Spleen (tissue), 11 donors: ENCODE results near the gene TMEM86B. TPM values are rescaled to one million over a fixed set of nuclear protein-coding genes. Genes with fewer than 3 reads are reported as not detected.

Experiments used
- DNase-seq: peaks from one replicate; pipeline ENCODE4 v3.0.0-alpha.2; 2020
- H3K27ac ChIP-seq, 8 donors: fragments of 200-600 bp; sonication (generic) in 7 of 8; 1 replicate in 4 of 8; 2 replicates in 4 of 8; pipeline versions ENCODE4 v1.5.0 to v1.8.0; 2016 to 2021; ENCODE audit warnings: inconsistent platforms in 4 of 8, mild to moderate bottlenecking in 4 of 8, moderate library complexity in 1 of 8
- H3K27me3 ChIP-seq, 7 donors: fragments of 200-600 bp; sonication (generic) in 6 of 7; replicated peaks in 1 of 7; 1 replicate in 4 of 7; 2 replicates in 3 of 7; pipeline versions ENCODE4 v1.5.0 to v1.8.0; 2016 to 2021; ENCODE audit warnings: inconsistent platforms in 3 of 7, mild to moderate bottlenecking in 1 of 7
- H3K36me3 ChIP-seq, 6 donors: fragments of 200-600 bp; sonication (generic) in 5 of 6; 1 replicate in 4 of 6; 2 replicates in 2 of 6; pipeline versions ENCODE4 v1.5.0 to v1.8.0; 2016 to 2021; ENCODE audit warnings: inconsistent platforms in 2 of 6
- H3K4me1 ChIP-seq, 6 donors: fragments of 200-600 bp; sonication (generic) in 5 of 6; 1 replicate in 3 of 6; 2 replicates in 3 of 6; pipeline versions ENCODE4 v1.5.0 to v1.8.0; 2016 to 2021; ENCODE audit warnings: inconsistent platforms in 3 of 6
- H3K4me3 ChIP-seq, 8 donors: fragments of 200-600 bp; sonication (generic) in 7 of 8; 1 replicate in 4 of 8; 2 replicates in 4 of 8; pipeline versions ENCODE4 v1.5.0 to v1.8.0; 2016 to 2021; ENCODE audit warnings: inconsistent platforms in 4 of 8, mild to moderate bottlenecking in 4 of 8, moderate library complexity in 2 of 8
- H3K9me3 ChIP-seq, 8 donors: fragments of 200-600 bp; sonication (generic) in 7 of 8; 1 replicate in 4 of 8; 2 replicates in 4 of 8; pipeline versions ENCODE4 v1.5.0 to v1.8.0; 2016 to 2021; ENCODE audit warnings: inconsistent platforms in 4 of 8
- CTCF ChIP-seq, 11 experiments: fragments of 200-600 bp in 7 of 11; fragments of 450-650 bp in 4 of 11; sonication (generic) in 4 of 11; IDR thresholded peaks in 8 of 11; conservative IDR thresholded peaks in 3 of 11; 1 replicate in 7 of 11; 2 replicates in 4 of 11; pipeline versions ENCODE4 v1.4.0 to v1.8.0; 2016 to 2021; ENCODE audit warnings: antibody characterized with exemption in 11 of 11, inconsistent platforms in 4 of 11, mild to moderate bottlenecking in 1 of 11
- POLR2A ChIP-seq, 3 donors: fragments of 450-650 bp; IDR thresholded peaks; one replicate each; pipeline ENCODE4 v1.5.1; 2017; ENCODE audit warnings: antibody characterized with exemption in 3 of 3, mild to moderate bottlenecking in 1 of 3
- POLR2AphosphoS5 ChIP-seq, 3 donors: sonication (generic); formaldehyde crosslinking; IDR thresholded peaks; one replicate each; pipeline ENCODE4 v1.5.1; 2017; ENCODE audit warnings: antibody characterized with exemption in 3 of 3
- WGBS, 5 donors: extraction: QIAGEN DNeasy Blood & Tissue Kit in 3 of 5; methylation state at CpG; one replicate each; pipeline versions ENCODE4 v1.1.5 to v1.1.7; 2013 to 2018; 5-methylcytosine and 5-hydroxymethylcytosine counted together
- intact Hi-C: fragments of 100-400 bp; cut with DNase I; formaldehyde crosslinking; loops from one replicate; pipeline ENCODE4 v1.15.0; 2023; ENCODE audit warnings: low total_unique reads
- polyA plus RNA-seq, 3 donors: library from polyadenylated mRNA; stranded (reverse); fragments of 200-250 nt; gene quantifications; one replicate each; pipeline ENCODE4 v1.2.1, GENCODE V29; 2013
- total RNA-seq, 7 donors: library from RNA; depleted of rRNA in 3 of 7; stranded (reverse); fragments of >200 nt in 3 of 7; fragmentation: NEBNext Ultra II Directional in 4 of 7; extraction: Animal tissue kit (Norgen Biotek cat#: 25700) in 4 of 7; gene quantifications; one replicate each; pipeline versions ENCODE4 v1.1.0 to v1.2.1, GENCODE V29; 2016 to 2021
- donor health status: healthy with polysubstance abuse.
- donor health status: DM: no; HTN: no; CAD: no; lungs with moderate emphysema.
- donor health status: DM: no; HTN: no; CAD: no.
- donor health status: Bipolar disorder and iron deficiency.
- donor health status: healthy.
- donor health status: DM: no; HTN: no; CAD: no.
- donor health status: DM: yes; HTN: yes; CAD: no.

TMEM86B gene
- total and polyA plus RNA-seq, 10 donors: 7.5 to 31.5 (median 10.5) TPM

- TF ChIP-seq POLR2A (IDR thresholded peaks at IDR 0.05): no peak
- no peak for TF ChIP-seq POLR2AphosphoS5 (IDR thresholded peaks at IDR 0.05)
- TF ChIP-seq CTCF (IDR thresholded peaks at IDR 0.05 in 8 of 11, conservative IDR thresholded peaks at IDR 0.05 in 3 of 11): no peak
- H3K4me1 ChIP-seq: peaks cover 15 to 29% (median 24%) of the 10 kb centered on the region in 6 donors
- DNase-seq: peak; percentile 71
- no peak overlapping the region for H3K4me3 ChIP-seq
- H3K27me3 ChIP-seq: no peaks in the 10 kb centered on the region
- WGBS, 5 donors: 94 to 98% (median 95%) methylated on average over 12 to 13 of the region's 13 CpGs
- H3K9me3 ChIP-seq: peaks cover 0 to under 1% (median 0%) of the 10 kb centered on the region in 8 donors
- H3K27ac ChIP-seq: no peak overlapping the region
- H3K36me3 ChIP-seq: peaks cover 0 to 11% (median 0%) of the 10 kb centered on the region in 6 donors
- intact Hi-C loops: no loop called here
Observed at GRCh38 chr19:55261671-55262126, 33.1 kb upstream of the TMEM86B start.

GRCh38 chr19:55259540-55260210 lies 31.1 kb upstream of the TMEM86B start:
- peaks cover 0 to 11% (median 0%) of the 10 kb centered on the region in 6 donors for H3K36me3 ChIP-seq
- WGBS, 5 donors: 44 to 51% (median 48%) methylated on average over 29 of the region's 29 CpGs
- no peak for TF ChIP-seq POLR2AphosphoS5 (IDR thresholded peaks at IDR 0.05)
- TF ChIP-seq CTCF (IDR thresholded peaks at IDR 0.05 in 8 of 11, conservative IDR thresholded peaks at IDR 0.05 in 3 of 11): no peak
- no peak for TF ChIP-seq POLR2A (IDR thresholded peaks at IDR 0.05)
- no peaks in the 10 kb centered on the region for H3K27me3 ChIP-seq
- H3K27ac ChIP-seq: peak overlapping the region; percentile 78 to 98 (median 96)
- peak overlapping the region; percentile 79 to 96 (median 90) for H3K4me3 ChIP-seq
- DNase-seq: peak; percentile 81
- no peaks in the 10 kb centered on the region for H3K9me3 ChIP-seq
- peaks cover 35 to 50% (median 44%) of the 10 kb centered on the region in 6 donors for H3K4me1 ChIP-seq
- intact Hi-C loops: loop anchor here (10.0 kb wide), 1 partner anchor 75 kb away; the partner anchor contains the start of gene SYT5

- peaks cover 36 to 56% (median 51%) of the 10 kb centered on the region in 6 donors for H3K4me1 ChIP-seq
- TF ChIP-seq CTCF (IDR thresholded peaks at IDR 0.05 in 8 of 11, conservative IDR thresholded peaks at IDR 0.05 in 3 of 11) (peak in 5 of 11 experiments; percentile 8 to 43 (median 19)), POLR2AphosphoS5 (IDR thresholded peaks at IDR 0.05) (peak; percentile 95 to 97 (median 96)), POLR2A (IDR thresholded peaks at IDR 0.05) (peak; percentile 63 to 85 (median 68))
- H3K27ac ChIP-seq: peak within 1 kb of the TSS; percentile 78 to 98 (median 96)
- peak within 1 kb of the TSS; percentile 79 to 96 (median 90) for H3K4me3 ChIP-seq
- H3K27me3 ChIP-seq: no peaks in the 10 kb centered on the region
- intact Hi-C loops: loop anchor here (10.0 kb wide), 1 partner anchor 74 kb away; the partner anchor contains the start of gene SYT5
- WGBS, 5 donors: 0 to 1% (median 0%) methylated on average over 33 to 76 of the region's 76 CpGs
- no peaks in the 10 kb centered on the region for H3K9me3 ChIP-seq
- peak; percentile 99 for DNase-seq
- peaks cover 0 to 11% (median 0%) of the 10 kb centered on the region in 6 donors for H3K36me3 ChIP-seq
Observed at GRCh38 chr19:55258828-55259539, 30.4 kb upstream of the TMEM86B start, which contains the start of gene PPP6R1. TSS of gene PPP6R1 (minus strand) at chr19:55259017. CDS start at chr19:55247103, 11,914 bp downstream.
